Gastroesophageal sphincter (tissue), 3 donors: ENCODE results near the gene ELN.

ENCODE experiments used
- EP300 ChIP-seq: sonication (generic); formaldehyde crosslinking; IDR thresholded peaks from one replicate; pipeline ENCODE4 v1.6.1; 2017; ENCODE audit warnings: antibody characterized with exemption, mild to moderate bottlenecking
- POLR2A ChIP-seq, 2 donors: fragments of 450-650 bp; IDR thresholded peaks; one replicate each; pipeline ENCODE4 v1.6.1; 2017; ENCODE audit warnings: antibody characterized with exemption in 2 of 2, mild to moderate bottlenecking in 2 of 2, moderate library complexity in 1 of 2
- POLR2AphosphoS5 ChIP-seq: sonication (generic); formaldehyde crosslinking; IDR thresholded peaks from one replicate; pipeline ENCODE4 v1.6.1; 2017; ENCODE audit warnings: antibody characterized with exemption
- TF ChIP-seq, protein P1 (sequence below), 4 experiments: fragments of 200-600 bp in 2 of 4; fragments of 450-650 bp in 2 of 4; sonication (generic) in 1 of 4; IDR thresholded peaks; one replicate each; pipeline ENCODE4 v1.5.1; 2017 to 2019; ENCODE audit warnings: antibody characterized with exemption in 4 of 4, mild to moderate bottlenecking in 2 of 4, moderate library complexity in 2 of 4

GRCh38 chr7:74051193-74051592 lies 23.2 kb downstream of the ELN start:
- TF ChIP-seq, protein P1, sequence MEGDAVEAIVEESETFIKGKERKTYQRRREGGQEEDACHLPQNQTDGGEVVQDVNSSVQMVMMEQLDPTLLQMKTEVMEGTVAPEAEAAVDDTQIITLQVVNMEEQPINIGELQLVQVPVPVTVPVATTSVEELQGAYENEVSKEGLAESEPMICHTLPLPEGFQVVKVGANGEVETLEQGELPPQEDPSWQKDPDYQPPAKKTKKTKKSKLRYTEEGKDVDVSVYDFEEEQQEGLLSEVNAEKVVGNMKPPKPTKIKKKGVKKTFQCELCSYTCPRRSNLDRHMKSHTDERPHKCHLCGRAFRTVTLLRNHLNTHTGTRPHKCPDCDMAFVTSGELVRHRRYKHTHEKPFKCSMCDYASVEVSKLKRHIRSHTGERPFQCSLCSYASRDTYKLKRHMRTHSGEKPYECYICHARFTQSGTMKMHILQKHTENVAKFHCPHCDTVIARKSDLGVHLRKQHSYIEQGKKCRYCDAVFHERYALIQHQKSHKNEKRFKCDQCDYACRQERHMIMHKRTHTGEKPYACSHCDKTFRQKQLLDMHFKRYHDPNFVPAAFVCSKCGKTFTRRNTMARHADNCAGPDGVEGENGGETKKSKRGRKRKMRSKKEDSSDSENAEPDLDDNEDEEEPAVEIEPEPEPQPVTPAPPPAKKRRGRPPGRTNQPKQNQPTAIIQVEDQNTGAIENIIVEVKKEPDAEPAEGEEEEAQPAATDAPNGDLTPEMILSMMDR (IDR thresholded peaks at IDR 0.05): no peak
- TF ChIP-seq EP300 (no peak), POLR2AphosphoS5 (no peak), POLR2A (IDR thresholded peaks at IDR 0.05) (no peak)
